B cell (primary cell): Measurements from ENCODE around the gene HSP90AB1. TPM values are rescaled to one million over a fixed set of nuclear protein-coding genes. Genes with fewer than 3 reads are reported as not detected.
A peak's percentile ranks its signal among the peaks of the same experiment; 100 is the strongest.

Source experiments
- ATAC-seq: fragments of 200-7000 bp; cut with Tn5 transposase; one replicate; pipeline ENCODE4 v1.10.0; 2021; ENCODE audit warnings: low read depth, mild to moderate bottlenecking, moderate number of reproducible peaks, moderate library complexity
- CTCF ChIA-PET: fragments of 350-600 bp; sonication (Branson Sonifier 250); formaldehyde crosslinking; loops from one replicate; lab custom pipeline; 2021; ENCODE audit warnings: antibody characterized with exemption, inconsistent platforms; lab: Charles Lee
- POLR2A ChIA-PET: fragments of 350-600 bp; sonication (Branson Sonifier 250); formaldehyde crosslinking; loops from one replicate; lab custom pipeline; 2021; ENCODE audit warnings: antibody characterized with exemption; lab: Charles Lee
- DNase-seq: peaks from one replicate; pipeline ENCODE4 v3.0.0; 2013
- H2AFZ ChIP-seq: 2 replicates; pipeline ENCODE4 v1.6.1; 2012; ENCODE audit warnings: mild to moderate bottlenecking, low read depth, low read length; ENCODE audit not compliant: insufficient read depth, poor library complexity, severe bottlenecking
- H3K27ac ChIP-seq, 2 donors: 1 replicate in 1 of 2; 2 replicates in 1 of 2; pipeline ENCODE4 v1.5.1; 2012 to 2013; ENCODE audit warnings: low read length in 2 of 2, mild to moderate bottlenecking in 2 of 2, moderate library complexity in 1 of 2
- H3K27me3 ChIP-seq, 4 experiments: fragments of 200-600 bp in 1 of 4; sonication (generic) in 1 of 4; replicated peaks in 1 of 4; 1 replicate in 2 of 4; 2 replicates in 2 of 4; pipeline versions ENCODE4 v1.6.1 to v1.7.0; 2013 to 2016; ENCODE audit warnings: low read length in 3 of 4, mild to moderate bottlenecking in 2 of 4, mixed read lengths in 1 of 4, moderate library complexity in 1 of 4; ENCODE audit not compliant: insufficient read depth in 4 of 4, control insufficient read depth in 3 of 4; ENCODE audit errors: control extremely low read depth in 1 of 4
- H3K36me3 ChIP-seq, 2 experiments: replicated peaks in 1 of 2; 1 replicate in 1 of 2; 2 replicates in 1 of 2; pipeline versions ENCODE4 v1.6.1 to v1.7.1; 2013; ENCODE audit warnings: low read length in 1 of 2; ENCODE audit not compliant: insufficient read depth in 2 of 2, control insufficient read depth in 1 of 2; ENCODE audit errors: control extremely low read depth in 1 of 2, extremely low read depth in 1 of 2
- H3K4me1 ChIP-seq, 2 donors: fragments of 200-600 bp in 1 of 2; sonication (generic) in 1 of 2; 1 replicate in 1 of 2; 2 replicates in 1 of 2; pipeline versions ENCODE4 v1.5.1 to v1.6.1; 2013 to 2017; ENCODE audit warnings: low read length in 2 of 2; ENCODE audit not compliant: control insufficient read depth in 2 of 2, insufficient read depth in 2 of 2
- H3K4me2 ChIP-seq: replicated peaks from 2 replicates; pipeline ENCODE3; 2012; ENCODE audit warnings: mild to moderate bottlenecking, low read depth, low read length; ENCODE audit not compliant: poor library complexity, severe bottlenecking
- H3K4me3 ChIP-seq, 5 experiments: fragments of 200-600 bp in 1 of 5; sonication (generic) in 1 of 5; 1 replicate in 3 of 5; 2 replicates in 2 of 5; pipeline versions ENCODE4 v1.5.1 to v1.7.0; 2011 to 2016; ENCODE audit warnings: low read length in 4 of 5, mild to moderate bottlenecking in 4 of 5, low read depth in 2 of 5, control low read depth in 1 of 5, moderate library complexity in 1 of 5; ENCODE audit not compliant: insufficient read depth in 1 of 5; ENCODE audit errors: control extremely low read depth in 1 of 5, extremely low read depth in 1 of 5
- H3K79me2 ChIP-seq: fragments of 200-600 bp; sonication (generic); one replicate; pipeline ENCODE4 v1.6.0; 2016; ENCODE audit warnings: low read length; ENCODE audit not compliant: control insufficient read depth, insufficient read depth
- H3K9ac ChIP-seq: fragments of 200-600 bp; sonication (generic); 2 replicates; pipeline ENCODE4 v1.6.1; 2017; ENCODE audit warnings: mild to moderate bottlenecking, low read length, moderate library complexity
- H3K9me3 ChIP-seq, 3 donors: one replicate each; pipeline versions ENCODE4 v1.6.1 to v1.7.1; 2013; ENCODE audit warnings: low read length in 2 of 3; ENCODE audit not compliant: control insufficient read depth in 2 of 3, insufficient read depth in 1 of 3; ENCODE audit errors: control extremely low read depth in 1 of 3
- H4K20me1 ChIP-seq: 2 replicates; pipeline ENCODE4 v1.6.0; 2012; ENCODE audit warnings: mild to moderate bottlenecking, low read length; ENCODE audit not compliant: insufficient read depth, control insufficient read depth, poor library complexity, severe bottlenecking
- H3K27ac Mint-ChIP-seq: one replicate; pipeline ENCODE4 v1.8.0; 2021; ENCODE audit warnings: mixed read lengths
- H3K27me3 Mint-ChIP-seq: one replicate; pipeline ENCODE4 v1.8.0; 2021; ENCODE audit warnings: mixed read lengths
- H3K4me1 Mint-ChIP-seq: one replicate; pipeline ENCODE4 v1.8.0; 2021; ENCODE audit warnings: mixed read lengths
- H3K4me3 Mint-ChIP-seq: one replicate; pipeline ENCODE4 v1.8.0; 2021; ENCODE audit warnings: mixed read lengths
- H3K9me3 Mint-ChIP-seq: one replicate; pipeline ENCODE4 v1.8.0; 2022; ENCODE audit warnings: mixed read lengths; ENCODE audit not compliant: insufficient read depth
- CTCF ChIP-seq: fragments of 200-600 bp; IDR thresholded peaks from one replicate; pipeline ENCODE4 v1.8.0; 2022; ENCODE audit warnings: antibody characterized with exemption, mild to moderate bottlenecking
- EZH2 ChIP-seq: IDR thresholded peaks from 2 replicates; pipeline ENCODE4 v1.6.1; 2012; ENCODE audit warnings: borderline replicate concordance, low read depth, mild to moderate bottlenecking, moderate library complexity, low read length; ENCODE audit not compliant: insufficient read depth, poor library complexity, severe bottlenecking
- WGBS: methylation state at CpG from one replicate; pipeline ENCODE4 v1.1.5; 2013; ENCODE audit warnings: missing lambda C conversion rate; ENCODE audit not compliant: insufficient coverage; 5-methylcytosine and 5-hydroxymethylcytosine counted together
- intact Hi-C: fragments of 100-400 bp; cut with micrococcal nuclease; formaldehyde crosslinking; loops from one replicate; pipeline ENCODE4 v1.10.0; 2022
- polyA plus RNA-seq: library from polyadenylated mRNA; depleted of rRNA; stranded (reverse); fragments of >200 nt; gene quantifications from 2 replicates; pipeline ENCODE4 v1.2.3, GENCODE V29; 2012
- total RNA-seq, 2 donors: library from RNA; stranded (reverse); fragments of 120-200 nt in 1 of 2; gene quantifications; 1 replicate in 1 of 2; 2 replicates in 1 of 2; pipeline versions ENCODE4 v1.2.3 to v1.2.4, GENCODE V29; 2013 to 2022

HSP90AB1 gene
- total and polyA plus RNA-seq, 2 donors (not counting 1 experiment from before 2014, with no cell fraction given), result 395 to 645 TPM

DNA sequence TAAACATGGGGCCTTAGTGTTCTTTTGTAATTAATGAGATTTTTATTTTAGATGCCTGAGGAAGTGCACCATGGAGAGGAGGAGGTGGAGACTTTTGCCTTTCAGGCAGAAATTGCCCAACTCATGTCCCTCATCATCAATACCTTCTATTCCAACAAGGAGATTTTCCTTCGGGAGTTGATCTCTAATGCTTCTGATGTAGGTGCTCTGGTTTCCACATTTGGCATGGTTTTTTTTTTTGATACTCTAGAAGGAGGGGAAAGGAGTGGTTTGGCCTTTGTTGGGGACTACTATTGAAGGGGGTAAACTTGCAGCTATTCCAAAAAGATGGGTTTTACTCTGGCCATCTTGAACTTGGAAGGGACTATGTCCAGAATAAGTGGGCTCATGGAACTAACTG lies 1.7 kb downstream of the HSP90AB1 start:
- Mint-ChIP-seq H3K4me1 (peaks cover 56% of the 10 kb centered on the region), H3K27me3 (no peaks in the 10 kb centered on the region), H3K4me3 (peak overlapping the region; percentile 96), H3K27ac (peak overlapping the region; percentile 95), H3K9me3 (no peaks in the 10 kb centered on the region)
- Histone ChIP-seq H3K27me3 (no peaks in the 10 kb centered on the region), H3K9me3 (no peaks in the 10 kb centered on the region), H4K20me1 (peaks cover 61% of the 10 kb centered on the region), H3K4me1 (peaks cover 12 to 32% of the 10 kb centered on the region in 2 donors), H3K4me2 (peak overlapping the region; percentile 97), H3K36me3 (peaks cover 9 to 56% of the 10 kb centered on the region in 2 experiments), H3K27ac (peak overlapping the region; percentile 93 to 99), H2AFZ (no peak overlapping the region), H3K4me3 (peak overlapping the region in 4 of 5 experiments; percentile 86 to 100 (median 99)), H3K79me2 (peaks cover 40% of the 10 kb centered on the region), H3K9ac (peak overlapping the region; percentile 99)
- TF ChIP-seq EZH2, result no peak
- TF ChIP-seq CTCF, result no peak
- intact Hi-C loops, result loop anchor here (5.0 kb wide), 1 partner anchor 121 kb away; the partner anchor contains the start of genes MRPL14 and TMEM63B
- no peak for DNase-seq
- ChIA-PET CTCF (interaction anchor here (0.9 to 7.6 kb wide), 5 partner anchors 7 to 76 kb away, joined by 3 to 68 read pairs (median 3); partner anchors contain the start of genes AARS2 and SLC35B2), POLR2A (interaction anchor here (1.0 to 5.2 kb wide), 2 partner anchors 12 to 14 kb away, joined by 3 to 105 read pairs; partner anchors contain the start of gene NFKBIE)
- no peak for ATAC-seq
- WGBS, result no CpG with 5 or more reads among the region's 1 CpG

GRCh38 chr6:44249082-44249748 lies 2.3 kb downstream of the HSP90AB1 start:
- H3K4me2 ChIP-seq, result peak overlapping the region; percentile 97
- H3K9ac ChIP-seq, result no peak overlapping the region
- intact Hi-C loops, result loop anchor here (5.0 kb wide), 1 partner anchor 122 kb away; the partner anchor contains the start of genes MRPL14 and TMEM63B
- Mint-ChIP-seq H3K4me3 (peak overlapping the region; percentile 96), H3K4me1 (peaks cover 61% of the 10 kb centered on the region), H3K27me3 (no peaks in the 10 kb centered on the region), H3K9me3 (no peaks in the 10 kb centered on the region), H3K27ac (peak overlapping the region; percentile 95)
- peaks cover 12 to 36% of the 10 kb centered on the region in 2 donors for H3K4me1 ChIP-seq
- H4K20me1 ChIP-seq, result peaks cover 67% of the 10 kb centered on the region
- no peak overlapping the region for H2AFZ ChIP-seq
- peaks cover 40% of the 10 kb centered on the region for H3K79me2 ChIP-seq
- no peak for ATAC-seq
- no peak for TF ChIP-seq CTCF
- no peak for TF ChIP-seq EZH2
- peak overlapping the region in 1 of 5 experiments; percentile 5 for H3K4me3 ChIP-seq
- no peak overlapping the region for H3K27ac ChIP-seq
- H3K9me3 ChIP-seq, result no peaks in the 10 kb centered on the region
- DNase-seq, result no peak
- H3K36me3 ChIP-seq, result peaks cover 9 to 62% of the 10 kb centered on the region in 2 experiments
- no peaks in the 10 kb centered on the region for H3K27me3 ChIP-seq
- ChIA-PET CTCF (interaction anchor here (1.1 to 2.5 kb wide), 2 partner anchors 13 to 77 kb away, joined by 3 to 11 read pairs; no protein-coding TSS in a partner anchor), POLR2A (interaction anchor here (0.6 to 5.2 kb wide), 2 partner anchors 14 to 28 kb away, joined by 4 to 105 read pairs; partner anchors contain the start of gene NFKBIE)
- 79% methylated on average over 6 of the region's 9 CpGs for WGBS
